Measurements from ENCODE around the gene CACNA1B.

Gene CACNA1B

GRCh38 chr9:138101444-138102234 lies 224.1 kb downstream of the CACNA1B start:
- Histone ChIP-seq H4K8ac (ENCODE audit: low read length) (no peak overlapping the region), H3K9ac (ENCODE audit: low read length) (no peak overlapping the region), H3K4me3 (ENCODE audit: insufficient read depth in 1 of 2, low read depth in 1 of 2, low read length in 2 of 2) (no peak overlapping the region), H3K27ac (ENCODE audit: low read length, poor library complexity, severe bottlenecking) (no peak overlapping the region), H3K79me1 (replicated peaks; ENCODE audit: low read length, poor library complexity, severe bottlenecking) (no peaks in the 10 kb centered on the region), H2BK12ac (ENCODE audit: low read length in 2 of 2) (no peak overlapping the region), H3K36me3 (ENCODE audit: control insufficient read depth in 1 of 2, insufficient read depth in 2 of 2, low read depth in 1 of 2, low read length in 2 of 2) (no peaks in the 10 kb centered on the region), H3K4ac (ENCODE audit: low read depth in 1 of 2, low read length in 2 of 2) (no peak overlapping the region), H3K23ac (ENCODE audit: low read length in 2 of 2) (no peak overlapping the region), H3K18ac (ENCODE audit: low read depth in 1 of 2, low read length in 2 of 2) (no peak overlapping the region), H3K14ac (ENCODE audit: low read length in 2 of 2) (no peak overlapping the region), H2AK5ac (ENCODE audit: low read length, severe bottlenecking) (no peak overlapping the region), H3K9me3 (ENCODE audit: control insufficient read depth, low read length) (no peaks in the 10 kb centered on the region), H4K91ac (ENCODE audit: low read length) (no peak overlapping the region), H2BK5ac (ENCODE audit: low read depth, low read length, poor library complexity, severe bottlenecking) (no peak overlapping the region), H3K4me1 (ENCODE audit: control insufficient read depth, insufficient read depth, low read depth, low read length) (peaks cover 2% of the 10 kb centered on the region), H3K27me3 (ENCODE audit: control insufficient read depth in 1 of 2, insufficient read depth in 1 of 2, low read length in 2 of 2) (no peaks in the 10 kb centered on the region), H2BK15ac (ENCODE audit: low read depth, poor library complexity, severe bottlenecking) (no peak overlapping the region), H2AFZ (ENCODE audit: low read depth, low read length) (no peak overlapping the region), H2BK120ac (ENCODE audit: low read depth, low read length) (no peak overlapping the region), H3K4me2 (ENCODE audit: low read length, poor library complexity, severe bottlenecking) (no peak overlapping the region)
- DNase-seq, result no peak
- WGBS, result 85% methylated on average over 16 of the region's 16 CpGs

GRCh38 chr9:138102246-138103051 lies 224.9 kb downstream of the CACNA1B start:
- WGBS, result 76% methylated on average over 16 of the region's 23 CpGs
- no peak for DNase-seq
- no peak overlapping the region for H3K4me2 ChIP-seq (ENCODE audit: low read length, poor library complexity, severe bottlenecking)

GRCh38 chr9:138103111-138103848 lies 225.7 kb downstream of the CACNA1B start:
- Histone ChIP-seq H3K4ac (ENCODE audit: low read depth in 1 of 2, low read length in 2 of 2) (no peak overlapping the region), H2BK120ac (ENCODE audit: low read depth, low read length) (no peak overlapping the region), H2BK12ac (ENCODE audit: low read length in 2 of 2) (no peak overlapping the region), H3K18ac (ENCODE audit: low read depth in 1 of 2, low read length in 2 of 2) (no peak overlapping the region), H3K4me2 (ENCODE audit: low read length, poor library complexity, severe bottlenecking) (no peak overlapping the region), H2AK5ac (ENCODE audit: low read length, severe bottlenecking) (no peak overlapping the region), H3K36me3 (ENCODE audit: control insufficient read depth in 1 of 2, insufficient read depth in 2 of 2, low read depth in 1 of 2, low read length in 2 of 2) (no peaks in the 10 kb centered on the region), H3K27ac (ENCODE audit: low read length, poor library complexity, severe bottlenecking) (no peak overlapping the region), H2BK15ac (ENCODE audit: low read depth, poor library complexity, severe bottlenecking) (no peak overlapping the region), H3K4me3 (ENCODE audit: insufficient read depth in 1 of 2, low read depth in 1 of 2, low read length in 2 of 2) (no peak overlapping the region), H3K23ac (ENCODE audit: low read length in 2 of 2) (no peak overlapping the region), H2BK5ac (ENCODE audit: low read depth, low read length, poor library complexity, severe bottlenecking) (no peak overlapping the region), H4K8ac (ENCODE audit: low read length) (no peak overlapping the region), H3K27me3 (ENCODE audit: control insufficient read depth in 1 of 2, insufficient read depth in 1 of 2, low read length in 2 of 2) (no peaks in the 10 kb centered on the region), H3K9ac (ENCODE audit: low read length) (no peak overlapping the region), H3K79me1 (replicated peaks; ENCODE audit: low read length, poor library complexity, severe bottlenecking) (no peaks in the 10 kb centered on the region), H3K4me1 (ENCODE audit: control insufficient read depth, insufficient read depth, low read depth, low read length) (peaks cover 2% of the 10 kb centered on the region), H4K91ac (ENCODE audit: low read length) (no peak overlapping the region), H3K9me3 (ENCODE audit: control insufficient read depth, low read length) (no peaks in the 10 kb centered on the region), H3K14ac (ENCODE audit: low read length in 2 of 2) (no peak overlapping the region), H2AFZ (ENCODE audit: low read depth, low read length) (no peak overlapping the region)
- 76% methylated on average over 6 of the region's 6 CpGs for WGBS
- no peak for DNase-seq

More at GRCh38 chr9:138102246-138103051, 224.9 kb downstream of the CACNA1B start:
- Histone ChIP-seq H3K4me1 (ENCODE audit: control insufficient read depth, insufficient read depth, low read depth, low read length) (peaks cover 2% of the 10 kb centered on the region), H2BK5ac (ENCODE audit: low read depth, low read length, poor library complexity, severe bottlenecking) (no peak overlapping the region), H3K23ac (ENCODE audit: low read length in 2 of 2) (no peak overlapping the region), H3K9ac (ENCODE audit: low read length) (no peak overlapping the region), H2BK15ac (ENCODE audit: low read depth, poor library complexity, severe bottlenecking) (no peak overlapping the region), H3K79me1 (replicated peaks; ENCODE audit: low read length, poor library complexity, severe bottlenecking) (no peaks in the 10 kb centered on the region), H4K8ac (ENCODE audit: low read length) (no peak overlapping the region), H2AK5ac (ENCODE audit: low read length, severe bottlenecking) (no peak overlapping the region), H3K36me3 (ENCODE audit: control insufficient read depth in 1 of 2, insufficient read depth in 2 of 2, low read depth in 1 of 2, low read length in 2 of 2) (no peaks in the 10 kb centered on the region), H2BK12ac (ENCODE audit: low read length in 2 of 2) (no peak overlapping the region), H3K4me3 (ENCODE audit: insufficient read depth in 1 of 2, low read depth in 1 of 2, low read length in 2 of 2) (no peak overlapping the region), H3K9me3 (ENCODE audit: control insufficient read depth, low read length) (no peaks in the 10 kb centered on the region), H3K27ac (ENCODE audit: low read length, poor library complexity, severe bottlenecking) (no peak overlapping the region), H3K18ac (ENCODE audit: low read depth in 1 of 2, low read length in 2 of 2) (no peak overlapping the region), H3K4ac (ENCODE audit: low read depth in 1 of 2, low read length in 2 of 2) (no peak overlapping the region), H3K27me3 (ENCODE audit: control insufficient read depth in 1 of 2, insufficient read depth in 1 of 2, low read length in 2 of 2) (no peaks in the 10 kb centered on the region), H2AFZ (ENCODE audit: low read depth, low read length) (no peak overlapping the region), H4K91ac (ENCODE audit: low read length) (no peak overlapping the region), H2BK120ac (ENCODE audit: low read depth, low read length) (no peak overlapping the region), H3K14ac (ENCODE audit: low read length in 2 of 2) (no peak overlapping the region)

GRCh38 chr9:138103849-138104206 lies 226.2 kb downstream of the CACNA1B start:
- Histone ChIP-seq H3K9me3 (ENCODE audit: control insufficient read depth, low read length) (no peaks in the 10 kb centered on the region), H4K91ac (ENCODE audit: low read length) (no peak overlapping the region), H2AK5ac (ENCODE audit: low read length, severe bottlenecking) (no peak overlapping the region), H3K23ac (ENCODE audit: low read length in 2 of 2) (no peak overlapping the region), H3K18ac (ENCODE audit: low read depth in 1 of 2, low read length in 2 of 2) (no peak overlapping the region), H3K79me1 (replicated peaks; ENCODE audit: low read length, poor library complexity, severe bottlenecking) (no peaks in the 10 kb centered on the region), H2BK15ac (ENCODE audit: low read depth, poor library complexity, severe bottlenecking) (no peak overlapping the region), H3K4me2 (ENCODE audit: low read length, poor library complexity, severe bottlenecking) (no peak overlapping the region), H3K27me3 (ENCODE audit: control insufficient read depth in 1 of 2, insufficient read depth in 1 of 2, low read length in 2 of 2) (no peaks in the 10 kb centered on the region), H3K4me3 (ENCODE audit: insufficient read depth in 1 of 2, low read depth in 1 of 2, low read length in 2 of 2) (no peak overlapping the region), H3K9ac (ENCODE audit: low read length) (no peak overlapping the region), H3K4ac (ENCODE audit: low read depth in 1 of 2, low read length in 2 of 2) (no peak overlapping the region), H3K36me3 (ENCODE audit: control insufficient read depth in 1 of 2, insufficient read depth in 2 of 2, low read depth in 1 of 2, low read length in 2 of 2) (no peaks in the 10 kb centered on the region), H3K4me1 (ENCODE audit: control insufficient read depth, insufficient read depth, low read depth, low read length) (peaks cover 2% of the 10 kb centered on the region), H2AFZ (ENCODE audit: low read depth, low read length) (no peak overlapping the region), H3K27ac (ENCODE audit: low read length, poor library complexity, severe bottlenecking) (no peak overlapping the region), H2BK5ac (ENCODE audit: low read depth, low read length, poor library complexity, severe bottlenecking) (no peak overlapping the region), H4K8ac (ENCODE audit: low read length) (no peak overlapping the region), H2BK120ac (ENCODE audit: low read depth, low read length) (no peak overlapping the region), H3K14ac (ENCODE audit: low read length in 2 of 2) (no peak overlapping the region), H2BK12ac (ENCODE audit: low read length in 2 of 2) (no peak overlapping the region)
- WGBS, result 73% methylated on average over 3 of the region's 3 CpGs
- no peak for DNase-seq
